ENCODE results near the gene MYD88. TPM values are rescaled to one million over a fixed set of nuclear protein-coding genes. Genes with fewer than 3 reads are reported as not detected.

The MYD88 gene
- total RNA-seq, 6 donors from 2014 or later, result 38.1 to 116 (median 83.3) TPM

GRCh38 chr3:38173834-38174418 is 35.5 kb downstream of the MYD88 start:
- ATAC-seq (ENCODE audit: low FRiP score in 2 of 2), result no peak
- TF ChIP-seq POLR2AphosphoS5 (IDR thresholded peaks at IDR 0.05) (no peak), EP300 (IDR thresholded peaks at IDR 0.05) (no peak), CTCF (IDR thresholded peaks at IDR 0.05) (no peak), POLR2A (IDR thresholded peaks at IDR 0.05) (no peak)
- Histone ChIP-seq H3K9me3 (no peaks in the 10 kb centered on the region), H3K36me3 (no peaks in the 10 kb centered on the region), H3K27ac (no peak overlapping the region), H3K4me3 (no peak overlapping the region), H3K4me1 (peaks cover 0 to 8% (median 3%) of the 10 kb centered on the region in 4 donors), H3K27me3 (no peaks in the 10 kb centered on the region)
- DNase-seq, result no peak
- 88 to 93% methylated on average over 5 of the region's 5 CpGs for WGBS, 2 donors

- Histone ChIP-seq H3K4me3 (no peak overlapping the region), H3K36me3 (no peaks in the 10 kb centered on the region), H3K27me3 (no peaks in the 10 kb centered on the region), H3K27ac (no peak overlapping the region), H3K9me3 (no peaks in the 10 kb centered on the region), H3K4me1 (peaks cover 0 to 8% (median 2%) of the 10 kb centered on the region in 4 donors)
- 45 to 48% methylated on average over 2 of the region's 2 CpGs for WGBS, 2 donors
- no peak for TF ChIP-seq POLR2AphosphoS5 (IDR thresholded peaks at IDR 0.05)
- no peak for TF ChIP-seq CTCF (IDR thresholded peaks at IDR 0.05)
- TF ChIP-seq POLR2A (IDR thresholded peaks at IDR 0.05), result no peak
- TF ChIP-seq EP300 (IDR thresholded peaks at IDR 0.05), result no peak
- ATAC-seq (ENCODE audit: low FRiP score in 2 of 2) (no peak), DNase-seq (no peak)
Observed at GRCh38 chr3:38177181-38177580, 38.7 kb downstream of the MYD88 start.

- 94 to 100% methylated on average over 1 of the region's 1 CpG for WGBS, 2 donors
- no peaks in the 10 kb centered on the region for H3K9me3 ChIP-seq
- no peak overlapping the region for H3K27ac ChIP-seq
- TF ChIP-seq EP300 (IDR thresholded peaks at IDR 0.05) (no peak), POLR2A (IDR thresholded peaks at IDR 0.05) (no peak), POLR2AphosphoS5 (IDR thresholded peaks at IDR 0.05) (no peak), CTCF (IDR thresholded peaks at IDR 0.05) (no peak)
- peaks cover 0 to 5% (median 2%) of the 10 kb centered on the region in 4 donors for H3K4me1 ChIP-seq
- H3K36me3 ChIP-seq, result peaks cover 0 to 34% (median 0%) of the 10 kb centered on the region in 4 donors
- no peak overlapping the region for H3K4me3 ChIP-seq
- DNase-seq (no peak), ATAC-seq (ENCODE audit: low FRiP score in 2 of 2) (no peak)
- no peaks in the 10 kb centered on the region for H3K27me3 ChIP-seq
Observed at GRCh38 chr3:38186781-38187180, 48.3 kb downstream of the MYD88 start.

GRCh38 chr3:38190481-38190881 is 52.0 kb downstream of the MYD88 start:
- no peak overlapping the region for H3K4me3 ChIP-seq
- TF ChIP-seq POLR2AphosphoS5 (IDR thresholded peaks at IDR 0.05), result no peak
- no peak for TF ChIP-seq EP300 (IDR thresholded peaks at IDR 0.05)
- TF ChIP-seq CTCF (IDR thresholded peaks at IDR 0.05), result no peak
- TF ChIP-seq POLR2A (IDR thresholded peaks at IDR 0.05), result no peak
- ATAC-seq (ENCODE audit: low FRiP score in 2 of 2) (no peak), DNase-seq (no peak)
- no peaks in the 10 kb centered on the region for H3K9me3 ChIP-seq
- H3K27me3 ChIP-seq, result no peaks in the 10 kb centered on the region
- H3K36me3 ChIP-seq, result peaks cover 0 to 25% (median 0%) of the 10 kb centered on the region in 4 donors
- H3K4me1 ChIP-seq, result no peaks in the 10 kb centered on the region
- no peak overlapping the region for H3K27ac ChIP-seq

Small RNA genes within 50 kb of the gene (small RNA-seq; reads per million reads assigned to genes)
- gene RF00019, result 0 reads per million in 4 donors

Other genes starting within 250 kb of the MYD88 start
- gene VILL, start 147.9 kb upstream of the MYD88 start, total RNA-seq, result 10 to 100 TPM in 5 of 6 donors, 1 to 10 TPM in 1; 5.6 to 41.9 (median 19.0) TPM
- gene PLCD1, start 109.0 kb upstream of the MYD88 start, total RNA-seq, result 10 to 100 TPM; 20.8 to 80.1 (median 36.1) TPM
- 10 to 100 TPM in 3 of 6 donors, 1 to 10 TPM in 3; 2.3 to 34.8 (median 14.3) TPM for gene DLEC1, start 99.5 kb upstream of the MYD88 start, total RNA-seq
- 100 to 1,000 TPM in 4 of 6 donors, 10 to 100 TPM in 2; 67.1 to 170 (median 116) TPM for gene ACAA1, start 1.5 kb upstream of the MYD88 start, total RNA-seq
- gene OXSR1, start 26.9 kb downstream of the MYD88 start, total RNA-seq, result 10 to 100 TPM; 26.6 to 43.7 (median 31.6) TPM
- 1 to 10 TPM in 1 of 6 donors, under 1 TPM in 3, not detected in 2; 0.27 to 1.6 (median 0.48) TPM for gene SLC22A13, start 127.2 kb downstream of the MYD88 start, total RNA-seq
- 1 to 10 TPM in 1 of 6 donors, under 1 TPM in 1, not detected in 4; 0.30 to 1.6 TPM for gene SLC22A14, start 143.6 kb downstream of the MYD88 start, total RNA-seq
- gene XYLB, start 208.1 kb downstream of the MYD88 start, total RNA-seq, result 1 to 10 TPM; 1.3 to 7.3 (median 4.6) TPM